Sigmoid colon (tissue), 7 donors: ENCODE data around the gene SPATS1. TPM values are rescaled to one million over a fixed set of nuclear protein-coding genes. Genes with fewer than 3 reads are reported as not detected.
A peak's percentile ranks its signal among the peaks of the same experiment; 100 is the strongest.

Experiments
- DNase-seq: peaks from one replicate; pipeline ENCODE4 v3.0.0-alpha.2; 2019
- H3K27ac ChIP-seq, 4 donors: fragments of 200-600 bp; sonication (generic); one replicate each; pipeline ENCODE4 v1.5.1; 2016 to 2019; ENCODE audit warnings: mild to moderate bottlenecking in 1 of 4
- H3K27me3 ChIP-seq, 3 donors: fragments of 200-600 bp; sonication (generic); one replicate each; pipeline ENCODE4 v1.5.1; 2019; ENCODE audit warnings: mild to moderate bottlenecking in 1 of 3
- H3K36me3 ChIP-seq, 4 donors: fragments of 200-600 bp; sonication (generic); one replicate each; pipeline ENCODE4 v1.5.1; 2016 to 2019
- H3K4me1 ChIP-seq, 4 donors: fragments of 200-600 bp; sonication (generic); one replicate each; pipeline ENCODE4 v1.5.1; 2017 to 2019
- H3K4me3 ChIP-seq, 4 donors: fragments of 200-600 bp; sonication (generic); one replicate each; pipeline ENCODE4 v1.5.1; 2017 to 2019; ENCODE audit warnings: mild to moderate bottlenecking in 2 of 4, moderate library complexity in 1 of 4
- H3K9me3 ChIP-seq, 4 donors: fragments of 200-600 bp in 3 of 4; sonication (generic) in 3 of 4; one replicate each; pipeline versions ENCODE4 v1.5.1 to v1.6.1; 2013 to 2019
- CTCF ChIP-seq, 4 experiments: fragments of 450-650 bp in 3 of 4; fragments of 200-600 bp in 1 of 4; IDR thresholded peaks; one replicate each; pipeline ENCODE4 v1.5.1; 2016 to 2019; ENCODE audit warnings: antibody characterized with exemption in 4 of 4, mild to moderate bottlenecking in 3 of 4, moderate library complexity in 2 of 4
- EP300 ChIP-seq, 4 donors: sonication (generic); formaldehyde crosslinking; IDR thresholded peaks; one replicate each; pipeline ENCODE4 v1.6.1; 2017; ENCODE audit warnings: antibody characterized with exemption in 4 of 4
- POLR2A ChIP-seq, 2 donors: fragments of 450-650 bp; IDR thresholded peaks; one replicate each; pipeline ENCODE4 v1.6.1; 2016; ENCODE audit warnings: antibody characterized with exemption in 2 of 2, mild to moderate bottlenecking in 2 of 2, moderate library complexity in 2 of 2
- POLR2AphosphoS5 ChIP-seq, 4 donors: sonication (generic); formaldehyde crosslinking; IDR thresholded peaks; one replicate each; pipeline ENCODE4 v1.6.1; 2017; ENCODE audit warnings: antibody characterized with exemption in 4 of 4
- WGBS, 2 donors: extraction: QIAGEN DNeasy Blood & Tissue Kit; methylation state at CpG; one replicate each; pipeline ENCODE4 v1.1.7; 2013; 5-methylcytosine and 5-hydroxymethylcytosine counted together
- intact Hi-C: fragments of 100-400 bp; cut with DNase I; formaldehyde crosslinking; loops from one replicate; pipeline ENCODE4 v1.15.1; 2023
- polyA plus RNA-seq, 3 donors: library from polyadenylated mRNA; stranded (reverse); fragments of 200-250 nt; gene quantifications; one replicate each; pipeline ENCODE4 v1.2.3, GENCODE V29; 2013
- total RNA-seq, 4 donors: library from RNA; depleted of rRNA; stranded (reverse); fragments of >200 nt; gene quantifications; one replicate each; pipeline ENCODE4 v1.1.0, GENCODE V29; 2016
- donor health status: healthy with polysubstance abuse.
- donor health status: Bipolar disorder and iron deficiency.
- donor health status: healthy.

Gene SPATS1
- total and polyA plus RNA-seq, 7 donors: not detected

DNA sequence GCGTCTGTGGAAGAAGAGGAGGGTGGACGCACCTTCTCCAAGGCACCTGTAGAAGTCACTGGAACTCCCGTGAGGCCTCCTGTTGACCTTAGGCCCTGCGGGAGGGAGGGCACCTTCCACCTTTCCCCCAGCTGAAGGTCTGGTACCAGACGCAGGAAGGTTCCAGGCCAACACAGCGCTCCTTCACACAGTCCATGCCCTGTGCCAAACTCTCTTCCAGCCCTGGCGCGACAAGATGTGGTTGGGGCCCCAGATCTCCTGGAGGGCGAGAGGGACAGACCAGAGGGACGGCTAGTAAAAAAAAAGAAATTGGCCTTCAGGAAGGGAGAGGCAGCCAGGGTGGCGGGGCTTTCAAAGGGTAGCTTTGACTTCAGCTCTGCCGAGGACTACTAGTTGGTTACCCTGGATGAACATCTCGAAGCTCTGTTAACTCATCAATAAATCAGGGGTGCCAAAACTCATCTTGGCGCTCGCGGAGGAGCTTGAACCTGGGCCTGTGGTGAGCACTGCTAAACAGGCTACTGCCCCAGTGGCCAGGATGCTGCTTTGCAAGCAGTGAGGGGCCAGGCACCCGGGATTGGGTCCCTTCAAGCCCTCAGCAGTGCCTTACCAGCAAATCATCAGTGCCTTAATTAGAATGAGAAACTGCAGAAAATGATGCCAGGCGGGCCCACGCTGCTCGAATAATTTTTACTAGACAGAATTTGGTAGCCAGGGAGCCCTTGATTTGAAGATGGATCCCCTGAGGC lies 44.2 kb upstream of the SPATS1 start:
- peaks cover 5 to 54% (median 40%) of the 10 kb centered on the region in 3 donors for H3K27me3 ChIP-seq
- peak overlapping the region in 2 of 4 donors; percentile 51 to 54 for H3K4me3 ChIP-seq

GRCh38 chr6:44298864-44299263 lies 43.6 kb upstream of the SPATS1 start:
- Histone ChIP-seq H3K27me3 (peaks cover 5 to 48% (median 34%) of the 10 kb centered on the region in 3 donors), H3K27ac (no peak overlapping the region), H3K4me1 (peaks cover 0 to 15% (median 13%) of the 10 kb centered on the region in 4 donors), H3K4me3 (no peak overlapping the region), H3K9me3 (no peaks in the 10 kb centered on the region), H3K36me3 (peaks cover 0 to 38% (median 28%) of the 10 kb centered on the region in 4 donors)
- 76 to 91% methylated on average over 3 of the region's 3 CpGs for WGBS, 2 donors
- no peak for DNase-seq
- intact Hi-C loops: no loop called here
- no peak for TF ChIP-seq CTCF (IDR thresholded peaks at IDR 0.05)
- TF ChIP-seq POLR2AphosphoS5 (IDR thresholded peaks at IDR 0.05): no peak
- no peak for TF ChIP-seq POLR2A (IDR thresholded peaks at IDR 0.05)
- TF ChIP-seq EP300 (IDR thresholded peaks at IDR 0.05): no peak

More for the DNA sequence above, 44.2 kb upstream of the SPATS1 start:
- 39 to 50% methylated on average over 20 of the region's 20 CpGs for WGBS, 2 donors
- Histone ChIP-seq H3K9me3 (no peaks in the 10 kb centered on the region), H3K27ac (no peak overlapping the region), H3K36me3 (peaks cover 0 to 32% (median 22%) of the 10 kb centered on the region in 4 donors), H3K4me1 (peaks cover 0 to 15% (median 13%) of the 10 kb centered on the region in 4 donors)
- DNase-seq: no peak
- intact Hi-C loops: no loop called here
- no peak for TF ChIP-seq CTCF (IDR thresholded peaks at IDR 0.05)
- TF ChIP-seq EP300 (IDR thresholded peaks at IDR 0.05): no peak
- no peak for TF ChIP-seq POLR2A (IDR thresholded peaks at IDR 0.05)
- TF ChIP-seq POLR2AphosphoS5 (IDR thresholded peaks at IDR 0.05): no peak

GRCh38 chr6:44300292-44300823 lies 42.1 kb upstream of the SPATS1 start:
- TF ChIP-seq POLR2AphosphoS5 (IDR thresholded peaks at IDR 0.05) (no peak), POLR2A (IDR thresholded peaks at IDR 0.05) (no peak), CTCF (IDR thresholded peaks at IDR 0.05) (no peak), EP300 (IDR thresholded peaks at IDR 0.05) (no peak)

GRCh38 chr6:44301106-44301505 lies 41.3 kb upstream of the SPATS1 start:
- Histone ChIP-seq H3K27me3 (peaks cover 0 to 26% (median 15%) of the 10 kb centered on the region in 3 donors), H3K4me3 (no peak overlapping the region), H3K27ac (no peak overlapping the region), H3K4me1 (peaks cover 0 to 15% (median 13%) of the 10 kb centered on the region in 4 donors), H3K9me3 (no peaks in the 10 kb centered on the region), H3K36me3 (peaks cover 0 to 60% (median 41%) of the 10 kb centered on the region in 4 donors)
- intact Hi-C loops: no loop called here
- TF ChIP-seq POLR2A (IDR thresholded peaks at IDR 0.05): no peak
- no peak for TF ChIP-seq CTCF (IDR thresholded peaks at IDR 0.05)
- no peak for TF ChIP-seq POLR2AphosphoS5 (IDR thresholded peaks at IDR 0.05)
- no peak for TF ChIP-seq EP300 (IDR thresholded peaks at IDR 0.05)
- WGBS, 2 donors: 93 to 94% methylated on average over 8 of the region's 8 CpGs
- DNase-seq: no peak

More at GRCh38 chr6:44300292-44300823, 42.1 kb upstream of the SPATS1 start:
- peaks cover 0 to 53% (median 38%) of the 10 kb centered on the region in 4 donors for H3K36me3 ChIP-seq
- H3K9me3 ChIP-seq: no peaks in the 10 kb centered on the region
- no peak for DNase-seq
- 89 to 92% methylated on average over 7 of the region's 7 CpGs for WGBS, 2 donors
- no peak overlapping the region for H3K4me3 ChIP-seq
- peaks cover 0 to 33% (median 22%) of the 10 kb centered on the region in 3 donors for H3K27me3 ChIP-seq
- intact Hi-C loops: no loop called here
- H3K27ac ChIP-seq: no peak overlapping the region
- H3K4me1 ChIP-seq: peaks cover 0 to 15% (median 13%) of the 10 kb centered on the region in 4 donors
